ENCODE measurements around the gene RFC2.
A peak's percentile ranks its signal among the peaks of the same experiment; 100 is the strongest.

RFC2 gene

GRCh38 chr7:74283858-74284447 lies 29.8 kb upstream of the RFC2 start:
- TF ChIP-seq, protein P1, sequence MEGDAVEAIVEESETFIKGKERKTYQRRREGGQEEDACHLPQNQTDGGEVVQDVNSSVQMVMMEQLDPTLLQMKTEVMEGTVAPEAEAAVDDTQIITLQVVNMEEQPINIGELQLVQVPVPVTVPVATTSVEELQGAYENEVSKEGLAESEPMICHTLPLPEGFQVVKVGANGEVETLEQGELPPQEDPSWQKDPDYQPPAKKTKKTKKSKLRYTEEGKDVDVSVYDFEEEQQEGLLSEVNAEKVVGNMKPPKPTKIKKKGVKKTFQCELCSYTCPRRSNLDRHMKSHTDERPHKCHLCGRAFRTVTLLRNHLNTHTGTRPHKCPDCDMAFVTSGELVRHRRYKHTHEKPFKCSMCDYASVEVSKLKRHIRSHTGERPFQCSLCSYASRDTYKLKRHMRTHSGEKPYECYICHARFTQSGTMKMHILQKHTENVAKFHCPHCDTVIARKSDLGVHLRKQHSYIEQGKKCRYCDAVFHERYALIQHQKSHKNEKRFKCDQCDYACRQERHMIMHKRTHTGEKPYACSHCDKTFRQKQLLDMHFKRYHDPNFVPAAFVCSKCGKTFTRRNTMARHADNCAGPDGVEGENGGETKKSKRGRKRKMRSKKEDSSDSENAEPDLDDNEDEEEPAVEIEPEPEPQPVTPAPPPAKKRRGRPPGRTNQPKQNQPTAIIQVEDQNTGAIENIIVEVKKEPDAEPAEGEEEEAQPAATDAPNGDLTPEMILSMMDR (IDR thresholded peaks at IDR 0.05; ENCODE audit: insufficient read depth, low read depth, low read length, missing control alignments) = no peak
- DNase-seq (ENCODE audit: low read depth) = no peak
- H3K4me3 ChIP-seq (ENCODE audit: low read length) = no peak overlapping the region

DNA sequence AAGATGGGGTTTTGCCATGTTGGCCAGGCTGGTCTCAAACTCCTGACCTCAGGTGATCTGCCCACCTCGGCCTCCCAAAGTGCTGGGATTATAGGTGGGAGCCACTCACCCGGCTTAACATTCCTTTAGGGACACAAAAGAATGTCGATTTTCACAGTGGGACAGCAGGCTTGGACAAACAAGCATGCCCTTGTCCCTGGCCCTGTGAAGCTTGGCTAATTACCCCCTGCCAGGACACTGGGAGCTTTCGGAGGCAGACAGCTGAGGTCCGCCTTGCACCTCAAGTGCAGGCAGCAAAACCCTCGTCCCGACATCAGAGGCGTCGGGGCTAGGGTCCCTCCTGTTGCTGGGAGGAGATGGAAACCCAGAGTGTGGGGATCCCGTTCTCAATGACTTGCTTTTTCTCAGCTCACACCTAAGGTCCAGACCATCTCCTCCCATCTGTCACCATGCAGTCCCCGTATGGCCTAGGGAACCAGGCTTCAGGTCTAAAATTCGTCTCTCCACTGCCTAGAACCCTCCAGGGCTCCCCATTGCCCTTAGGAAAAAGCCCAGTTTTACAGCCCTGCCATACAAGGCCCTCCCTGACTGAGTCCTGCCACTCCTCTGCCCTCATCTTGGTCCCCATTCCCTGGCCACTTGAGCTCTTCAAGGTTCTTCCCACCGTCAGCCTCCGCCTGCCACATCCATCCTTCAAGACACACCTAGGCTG lies 28.7 kb upstream of the RFC2 start:
- TF ChIP-seq, protein P1 (IDR thresholded peaks at IDR 0.05; ENCODE audit: insufficient read depth, low read depth, low read length, missing control alignments) = no peak
- no peak overlapping the region for H3K4me3 ChIP-seq (ENCODE audit: low read length)
- DNase-seq (ENCODE audit: low read depth) = no peak

DNA sequence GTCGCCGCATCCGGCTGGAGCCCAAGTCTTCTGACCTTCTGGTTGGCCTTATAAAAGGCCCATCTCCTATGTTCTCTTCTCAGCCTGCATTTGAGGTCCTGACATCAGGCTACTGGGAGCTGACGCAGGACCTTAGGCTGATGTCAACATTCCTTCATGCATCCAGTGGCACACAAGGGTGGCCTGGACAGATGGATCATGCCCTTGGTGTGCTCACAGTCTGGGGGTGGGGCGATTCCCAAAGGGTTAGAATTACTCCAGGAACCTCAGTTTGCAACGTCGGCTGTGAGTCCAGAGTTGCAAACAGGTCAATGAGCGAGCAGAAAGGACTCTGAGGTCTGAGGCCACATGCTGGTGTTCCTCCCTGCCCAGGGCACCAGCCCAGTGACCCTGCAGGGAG lies 26.8 kb upstream of the RFC2 start:
- H3K4me3 ChIP-seq (ENCODE audit: low read length) = no peak overlapping the region
- no peak for DNase-seq (ENCODE audit: low read depth)
- TF ChIP-seq, protein P1 (IDR thresholded peaks at IDR 0.05; ENCODE audit: insufficient read depth, low read depth, low read length, missing control alignments) = no peak

GRCh38 chr7:74277636-74278035 lies 23.4 kb upstream of the RFC2 start:
- no peak for DNase-seq (ENCODE audit: low read depth)
- TF ChIP-seq, protein P1 (IDR thresholded peaks at IDR 0.05; ENCODE audit: insufficient read depth, low read depth, low read length, missing control alignments) = no peak
- no peak overlapping the region for H3K4me3 ChIP-seq (ENCODE audit: low read length)

- DNase-seq (ENCODE audit: low read depth) = no peak
- no peak overlapping the region for H3K4me3 ChIP-seq (ENCODE audit: low read length)
- TF ChIP-seq, protein P1 (IDR thresholded peaks at IDR 0.05; ENCODE audit: insufficient read depth, low read depth, low read length, missing control alignments) = peak; percentile 61
These were observed 21.2 kb upstream of the RFC2 start for GRCh38 chr7:74275401-74275881.

- TF ChIP-seq, protein P1 (IDR thresholded peaks at IDR 0.05; ENCODE audit: insufficient read depth, low read depth, low read length, missing control alignments) = no peak
- H3K4me3 ChIP-seq (ENCODE audit: low read length) = no peak overlapping the region
- DNase-seq (ENCODE audit: low read depth) = peak; percentile 61
These were observed 18.3 kb upstream of the RFC2 start for GRCh38 chr7:74272305-74273038.
